ENCODE results near the gene CIAO3.
"Not testable (repeated sequence)": the region's sequence is repeated elsewhere in the genome, so short reads cannot be mapped to it uniquely, and the experiment has no call there.

DNA sequence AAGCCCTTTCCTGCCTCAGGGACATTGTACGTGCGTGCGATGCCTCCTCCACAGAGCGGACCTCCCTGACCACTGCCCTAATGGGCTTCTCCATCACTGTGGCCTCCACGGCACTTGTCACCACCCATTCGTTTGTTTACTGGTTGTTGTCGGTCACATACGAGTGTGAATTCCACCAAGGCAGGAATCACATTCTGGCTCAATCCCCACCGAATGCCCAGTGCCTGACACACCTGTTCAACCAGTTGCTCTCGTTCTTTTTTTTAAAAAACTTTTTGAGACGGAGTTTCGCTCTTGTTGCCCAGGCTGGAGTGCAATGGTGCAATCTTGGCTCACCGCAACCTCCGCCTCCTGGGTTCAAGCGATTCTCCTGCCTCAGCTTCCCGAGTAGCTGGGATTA is 49.6 kb downstream of the CIAO3 start:
- not testable (repeated sequence) for TF ChIP-seq CTCF, POLR2A (IDR thresholded peaks at IDR 0.05)

Measured in testis (tissue), 2 donors.